Measurements from ENCODE around the gene SSUH2.
"Not testable (repeated sequence)": the region's sequence is repeated elsewhere in the genome, so short reads cannot be mapped to it uniquely, and the experiment has no call there.

SSUH2 gene

GRCh38 chr3:8655387-8655835 is 10.8 kb upstream of the SSUH2 start:
- in situ Hi-C loops (cut with HindIII; ENCODE audit: low sequenced_read_pairs), result no loop called here
- DNase-seq (ENCODE audit: low read depth, low spot score), result no peak
- H3K4me3 ChIP-seq (ENCODE audit: low read depth, low read length), result no peak overlapping the region
- TF ChIP-seq CTCF (IDR thresholded peaks at IDR 0.05; ENCODE audit: low read depth, low read length), result no peak

GRCh38 chr3:8654572-8655329 is 10.2 kb upstream of the SSUH2 start:
- in situ Hi-C loops (cut with HindIII; ENCODE audit: low sequenced_read_pairs); DNase-seq (ENCODE audit: low read depth, low spot score); H3K4me3 ChIP-seq (ENCODE audit: low read depth, low read length): not testable (repeated sequence)

- DNase-seq (ENCODE audit: low read depth, low spot score), result no peak
- TF ChIP-seq CTCF (IDR thresholded peaks at IDR 0.05; ENCODE audit: low read depth, low read length), result no peak
- in situ Hi-C loops (cut with HindIII; ENCODE audit: low sequenced_read_pairs), result no loop called here
- no peak overlapping the region for H3K4me3 ChIP-seq (ENCODE audit: low read depth, low read length)
These were observed 9.3 kb upstream of the SSUH2 start for GRCh38 chr3:8653800-8654408.

- no peak for TF ChIP-seq CTCF (IDR thresholded peaks at IDR 0.05; ENCODE audit: low read depth, low read length)
- H3K4me3 ChIP-seq (ENCODE audit: low read depth, low read length), result no peak overlapping the region
- no peak for DNase-seq (ENCODE audit: low read depth, low spot score)
- in situ Hi-C loops (cut with HindIII; ENCODE audit: low sequenced_read_pairs), result no loop called here
These were observed 7.9 kb upstream of the SSUH2 start for GRCh38 chr3:8652324-8652987.

- no peak for TF ChIP-seq CTCF (IDR thresholded peaks at IDR 0.05; ENCODE audit: low read depth, low read length)
- in situ Hi-C loops (cut with HindIII; ENCODE audit: low sequenced_read_pairs), result no loop called here
- no peak for DNase-seq (ENCODE audit: low read depth, low spot score)
- H3K4me3 ChIP-seq (ENCODE audit: low read depth, low read length), result no peak overlapping the region
These were observed 7.1 kb upstream of the SSUH2 start for GRCh38 chr3:8651418-8652323.

GRCh38 chr3:8650583-8651416 is 6.2 kb upstream of the SSUH2 start:
- no peak overlapping the region for H3K4me3 ChIP-seq (ENCODE audit: low read depth, low read length)
- in situ Hi-C loops (cut with HindIII; ENCODE audit: low sequenced_read_pairs), result no loop called here
- DNase-seq (ENCODE audit: low read depth, low spot score), result peak; percentile 37
- no peak for TF ChIP-seq CTCF (IDR thresholded peaks at IDR 0.05; ENCODE audit: low read depth, low read length)
